ENCODE measurements around the gene B4GALT1.

Gene B4GALT1, protein sequence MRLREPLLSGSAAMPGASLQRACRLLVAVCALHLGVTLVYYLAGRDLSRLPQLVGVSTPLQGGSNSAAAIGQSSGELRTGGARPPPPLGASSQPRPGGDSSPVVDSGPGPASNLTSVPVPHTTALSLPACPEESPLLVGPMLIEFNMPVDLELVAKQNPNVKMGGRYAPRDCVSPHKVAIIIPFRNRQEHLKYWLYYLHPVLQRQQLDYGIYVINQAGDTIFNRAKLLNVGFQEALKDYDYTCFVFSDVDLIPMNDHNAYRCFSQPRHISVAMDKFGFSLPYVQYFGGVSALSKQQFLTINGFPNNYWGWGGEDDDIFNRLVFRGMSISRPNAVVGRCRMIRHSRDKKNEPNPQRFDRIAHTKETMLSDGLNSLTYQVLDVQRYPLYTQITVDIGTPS

DNA sequence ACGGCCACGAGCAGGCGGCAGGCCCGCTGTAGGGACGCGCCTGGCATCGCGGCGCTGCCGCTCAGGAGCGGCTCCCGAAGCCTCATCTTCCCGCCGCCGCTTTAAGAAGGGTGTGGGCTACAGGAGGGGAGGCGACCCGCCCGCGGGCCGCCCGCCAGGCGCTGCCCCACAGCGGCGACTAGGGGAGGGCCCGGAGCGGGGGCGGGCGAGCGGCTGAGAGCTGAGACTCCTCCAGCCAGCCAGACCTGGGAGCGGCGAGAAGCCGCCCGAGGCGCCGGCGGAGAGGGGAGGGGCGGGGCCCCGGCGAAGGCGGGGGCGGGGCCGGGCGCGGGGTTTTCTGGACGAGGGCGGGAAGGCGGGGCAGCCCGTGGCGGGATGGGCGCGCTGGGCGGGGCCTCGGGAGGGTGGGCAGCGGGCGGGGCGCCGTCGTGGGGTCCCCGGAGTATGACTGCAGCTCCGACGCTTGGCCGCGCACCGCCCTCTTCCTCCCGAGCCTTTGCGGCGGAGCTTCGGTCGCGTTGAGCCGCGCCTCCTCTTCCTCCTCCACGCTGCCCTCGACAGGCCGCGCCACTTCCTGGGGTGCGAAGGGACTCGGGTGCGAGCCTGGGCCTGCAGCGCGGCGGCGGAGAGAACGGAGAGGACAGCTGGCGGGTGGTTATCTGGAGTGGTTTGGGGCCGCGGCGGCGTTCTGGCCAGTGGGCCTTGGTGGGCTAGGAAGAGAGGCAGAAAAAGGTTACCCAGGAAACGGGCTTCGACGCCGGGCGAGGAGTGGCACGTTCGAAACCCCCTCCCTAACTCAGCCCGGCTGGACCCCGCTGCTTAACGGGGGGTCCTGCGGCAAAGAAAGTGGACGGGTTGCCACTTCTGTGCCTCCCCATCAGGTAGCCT, at the start of gene B4GALT1:
TSS of gene B4GALT1 (minus strand) at position 253 of the 888 bp plus-strand sequence. CDS start at position 86, 167 bp downstream.
- DNase-seq = peak; percentile 94

DNA sequence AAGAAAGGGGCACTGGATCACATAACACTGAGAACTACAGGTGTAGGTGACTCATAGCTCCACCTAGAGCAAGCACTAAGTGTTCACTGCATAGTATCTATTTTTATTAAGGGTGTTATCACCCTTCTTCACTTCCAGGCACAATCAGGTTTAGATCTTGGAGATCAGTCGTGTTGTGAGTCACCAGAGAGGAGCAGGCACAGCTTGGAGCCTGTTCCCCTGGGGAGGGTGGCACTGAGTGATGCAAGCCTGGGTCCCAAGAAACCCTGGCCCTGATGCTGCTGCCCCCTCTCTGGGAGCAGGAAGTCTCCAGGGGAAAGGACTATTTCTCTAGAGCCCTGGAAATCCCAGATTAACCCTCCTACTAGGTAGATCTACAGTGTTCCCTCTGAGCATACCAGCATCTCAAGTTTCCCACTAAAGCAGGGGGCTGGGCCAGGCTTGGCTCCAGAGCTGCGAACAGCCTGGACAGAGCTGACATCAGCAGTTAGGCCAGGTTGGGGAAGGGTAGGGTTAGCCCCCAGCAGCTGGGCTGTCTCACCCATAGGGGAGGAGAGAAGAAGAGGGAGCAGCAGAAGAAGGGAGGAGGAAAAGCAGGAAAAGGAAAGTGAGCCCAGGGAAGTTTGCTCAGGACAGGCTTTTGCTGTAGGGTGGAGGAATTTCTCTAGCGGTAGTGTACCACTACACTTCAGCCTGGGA, 44.7 kb upstream of the B4GALT1 start:
- DNase-seq = no peak

DNA sequence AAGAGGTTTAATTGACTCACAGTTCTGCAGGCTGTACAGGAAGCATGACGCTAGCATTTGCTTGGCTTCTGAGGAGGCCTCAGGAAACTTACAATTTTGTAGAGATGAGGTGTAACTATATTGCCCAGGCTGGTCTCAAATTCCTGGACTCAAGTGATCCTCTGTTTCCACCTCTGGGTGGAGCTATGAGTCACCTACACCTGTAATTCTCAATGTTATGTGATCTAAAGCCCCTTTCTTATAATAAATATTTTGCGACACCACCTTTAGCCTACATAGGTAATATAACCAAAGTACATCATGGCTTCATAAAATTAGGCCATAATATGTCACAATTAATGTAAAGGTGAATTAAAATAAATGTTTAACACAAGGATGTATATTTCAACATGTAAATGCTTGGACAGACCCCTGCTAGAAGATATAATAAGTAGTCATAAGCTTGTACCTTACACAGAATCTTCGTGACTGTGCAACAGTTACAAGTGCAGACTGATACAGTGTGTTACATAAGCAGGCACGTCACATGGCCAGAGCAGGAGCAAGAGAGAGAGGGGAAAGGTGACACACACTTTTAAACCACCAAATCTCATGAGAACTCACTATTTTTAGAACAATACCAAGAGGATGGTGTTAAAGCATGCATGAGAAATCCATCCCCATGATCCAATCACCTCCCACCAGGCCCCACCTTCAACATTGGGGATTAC, 43.0 kb upstream of the B4GALT1 start:
- DNase-seq = no peak

DNA sequence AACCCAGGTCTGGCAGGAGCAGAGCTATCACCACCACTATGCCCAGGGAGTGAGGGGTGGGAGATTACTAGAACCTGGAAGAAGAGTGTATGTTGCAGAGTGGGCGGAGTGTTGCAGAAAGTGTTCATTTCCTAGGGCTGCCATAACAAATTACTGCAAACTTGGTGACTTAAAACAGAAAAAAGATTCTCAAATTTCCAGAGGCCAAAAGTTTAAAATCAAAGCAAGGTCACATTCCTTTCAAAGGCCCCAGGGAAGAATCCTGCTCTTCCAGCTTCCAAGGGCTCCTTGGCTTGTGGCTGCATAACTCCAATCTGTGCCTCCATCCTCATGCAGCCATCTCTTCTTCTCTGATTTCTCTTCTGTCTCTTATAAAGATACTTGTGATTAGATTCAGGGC, 42.3 kb upstream of the B4GALT1 start:
- no peak for DNase-seq

DNA sequence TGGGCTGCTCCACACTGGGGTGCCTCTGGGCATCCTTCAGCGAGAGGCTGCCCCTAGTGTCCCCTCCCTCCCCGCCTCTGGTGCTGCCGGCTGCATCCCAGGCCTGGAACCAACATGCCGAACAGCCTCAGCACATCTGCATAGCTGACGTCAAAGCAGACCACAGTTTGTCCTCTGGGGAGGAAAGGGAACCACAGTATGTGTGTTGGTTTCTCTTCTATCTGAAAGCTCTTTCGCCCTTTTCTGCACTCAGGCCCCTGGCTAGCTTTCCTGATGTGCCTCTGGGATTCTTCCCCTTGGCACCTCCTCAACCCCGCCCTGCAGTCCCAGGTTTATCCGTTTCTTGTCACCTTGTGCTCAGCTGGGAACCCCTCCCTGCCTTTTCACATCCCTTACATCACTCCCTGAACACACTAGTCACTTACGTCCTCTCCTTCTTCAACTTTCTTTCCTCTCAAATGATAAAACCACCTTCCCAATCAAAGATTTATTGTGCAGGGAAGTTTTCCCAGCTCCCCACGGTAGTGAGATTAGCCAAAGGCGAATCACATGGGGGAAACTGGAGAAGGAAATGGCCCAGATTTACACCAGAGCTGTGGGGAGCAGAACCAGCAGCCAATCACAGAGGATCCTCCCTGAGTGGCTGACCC, 35.5 kb upstream of the B4GALT1 start:
- no peak for DNase-seq

DNA sequence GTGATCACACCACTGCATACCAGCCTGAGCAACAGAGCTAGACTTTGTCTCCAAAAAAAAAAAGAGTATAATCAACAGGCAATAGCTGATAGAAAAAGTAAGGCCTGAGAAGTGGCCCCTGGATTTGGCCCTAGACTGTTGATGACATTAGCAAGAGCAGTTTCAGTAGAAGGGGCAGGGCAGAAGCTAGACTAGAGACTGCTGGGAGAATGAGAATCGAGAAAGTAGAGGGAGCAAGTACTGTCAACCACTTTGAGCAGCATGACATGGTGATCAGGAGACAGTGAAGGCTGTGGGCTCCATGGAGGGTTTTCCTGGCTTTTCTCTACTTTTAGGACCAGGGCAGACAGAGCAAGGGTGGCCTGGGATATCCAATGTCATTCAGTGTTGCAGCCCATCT, 34.9 kb upstream of the B4GALT1 start:
- DNase-seq = no peak

DNA sequence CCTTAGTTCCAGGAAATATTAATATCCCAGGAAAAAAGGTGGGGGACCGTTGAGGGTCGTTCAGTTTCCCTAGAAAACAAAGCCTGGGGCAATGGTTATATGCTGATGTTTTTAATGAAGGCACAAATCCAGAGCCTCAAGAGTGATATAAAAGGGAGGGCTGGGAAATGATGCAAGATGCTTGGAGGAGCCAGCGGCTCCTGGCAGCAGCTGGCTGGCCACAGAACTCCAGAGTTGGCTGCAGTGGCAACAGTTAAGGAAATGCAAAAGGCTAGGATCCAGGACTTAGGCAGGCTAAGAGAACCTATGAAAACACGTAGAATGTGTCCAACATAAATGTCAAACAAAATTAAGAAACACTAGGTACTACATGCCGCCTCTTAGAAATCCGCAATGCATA, 31.0 kb upstream of the B4GALT1 start:
- DNase-seq = no peak

DNA sequence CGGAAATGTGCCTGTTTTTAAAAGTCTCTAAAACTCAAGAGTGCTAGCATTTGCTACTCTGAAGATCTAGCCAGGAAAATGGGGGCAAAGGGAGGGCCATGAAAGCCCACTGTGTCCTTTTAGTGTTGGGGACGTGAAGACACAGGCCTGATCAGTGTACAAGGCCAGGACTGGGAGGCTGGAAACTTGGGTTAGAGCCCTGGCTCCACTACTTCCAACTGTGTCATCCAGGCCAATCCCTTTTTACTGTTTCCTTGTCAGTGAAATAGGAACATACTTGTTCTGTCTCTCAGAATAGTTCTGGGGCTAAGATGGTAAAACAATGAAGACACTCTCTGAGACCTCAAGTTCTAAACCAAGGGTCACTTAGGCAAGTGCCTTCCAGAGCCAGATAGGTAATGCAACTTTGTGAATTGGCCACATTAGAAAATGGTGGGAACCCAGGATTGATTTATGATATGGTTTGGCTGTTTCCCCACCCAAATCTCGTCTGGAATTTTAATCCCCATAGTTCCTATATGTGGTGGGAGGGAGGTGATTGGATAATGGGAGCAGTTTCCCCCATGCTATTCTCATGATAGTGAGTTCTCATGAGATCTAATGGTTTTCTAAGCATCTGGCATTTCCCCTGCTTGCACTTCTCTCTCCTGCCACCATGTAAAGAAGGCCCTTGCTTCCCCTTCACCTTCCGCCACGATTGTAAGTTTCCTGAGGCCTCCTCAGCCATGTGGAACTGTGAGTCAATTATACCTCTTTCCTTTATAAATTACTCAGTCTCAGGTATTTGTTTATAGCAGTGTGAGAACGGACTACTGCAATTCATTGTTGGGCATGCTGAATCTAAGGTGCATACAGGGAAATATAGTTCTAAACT, 30.4 kb upstream of the B4GALT1 start:
- DNase-seq = no peak

DNA sequence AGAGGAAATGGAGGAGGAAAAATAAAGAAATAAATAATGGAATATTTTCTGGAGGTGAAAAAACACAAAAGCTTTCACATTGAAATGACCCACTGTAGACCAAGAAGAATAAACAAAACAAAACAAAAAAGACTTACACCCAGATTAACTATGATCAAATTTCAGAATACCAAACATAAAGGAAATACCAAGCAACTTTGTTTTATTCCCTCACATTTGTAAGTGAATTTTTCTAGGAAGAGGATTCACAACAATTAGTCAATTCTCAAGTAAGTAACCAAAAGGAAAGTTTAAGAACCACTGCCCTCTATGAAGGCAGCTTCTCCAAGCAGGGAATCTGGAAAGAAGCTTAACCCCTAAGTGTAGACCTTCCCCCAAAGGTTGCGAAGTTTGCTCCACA, 29.6 kb upstream of the B4GALT1 start:
- DNase-seq = no peak

DNA sequence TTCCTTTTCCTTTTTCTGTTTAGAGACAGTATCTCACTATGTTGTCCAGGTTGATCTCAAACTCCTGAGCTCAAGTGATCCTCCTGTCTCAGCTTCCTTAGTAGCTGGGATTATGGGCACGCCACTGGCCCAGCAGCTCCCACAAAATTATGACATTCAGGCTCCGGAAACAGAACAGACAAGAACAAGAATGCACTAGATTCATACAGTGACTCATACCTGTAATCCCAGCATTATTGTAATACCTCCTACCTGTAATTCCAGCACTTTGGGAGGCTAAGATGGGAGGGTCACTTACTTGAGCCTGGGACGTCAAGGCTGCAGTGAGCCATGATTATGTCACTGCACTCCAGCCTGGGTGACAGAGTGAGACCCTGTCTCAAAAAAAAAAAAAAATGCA, 26.7 kb upstream of the B4GALT1 start:
- DNase-seq = no peak

DNA sequence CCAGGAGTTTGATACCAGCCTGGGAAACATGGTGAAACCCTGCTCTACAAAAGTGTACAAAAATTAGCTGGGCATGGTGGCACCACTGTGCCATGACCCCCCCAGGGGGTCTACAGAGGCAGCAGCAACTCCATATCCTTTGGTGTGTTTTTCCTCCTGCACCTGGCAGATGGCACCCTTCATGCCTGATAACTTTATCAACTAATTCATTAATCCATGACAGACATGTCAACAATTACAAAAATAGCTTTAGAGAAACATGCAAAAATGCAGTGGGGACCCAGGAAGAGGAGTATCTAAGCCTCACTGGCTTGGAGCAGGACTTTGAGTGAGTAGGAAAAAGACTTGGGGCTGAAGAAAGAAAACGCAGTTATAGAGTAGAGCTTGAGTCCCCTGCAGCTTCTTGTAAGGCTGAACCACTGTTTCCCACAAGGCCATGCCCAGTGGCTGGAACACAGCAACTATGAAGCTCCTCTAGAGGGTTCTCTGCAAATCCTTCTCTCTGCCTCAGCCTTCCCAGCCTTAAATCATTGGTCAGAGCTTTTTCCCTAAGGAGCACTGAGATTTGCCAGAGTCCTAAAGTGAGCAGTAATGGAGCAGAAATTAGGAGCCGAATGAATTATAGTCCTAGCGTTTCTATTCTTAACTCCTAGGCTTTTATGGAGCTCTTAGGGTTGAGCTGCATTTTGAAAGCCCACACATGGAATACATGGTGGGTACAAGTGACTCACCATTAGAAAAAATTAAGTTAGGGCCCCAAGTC, 25.5 kb upstream of the B4GALT1 start:
- no peak for DNase-seq

DNA sequence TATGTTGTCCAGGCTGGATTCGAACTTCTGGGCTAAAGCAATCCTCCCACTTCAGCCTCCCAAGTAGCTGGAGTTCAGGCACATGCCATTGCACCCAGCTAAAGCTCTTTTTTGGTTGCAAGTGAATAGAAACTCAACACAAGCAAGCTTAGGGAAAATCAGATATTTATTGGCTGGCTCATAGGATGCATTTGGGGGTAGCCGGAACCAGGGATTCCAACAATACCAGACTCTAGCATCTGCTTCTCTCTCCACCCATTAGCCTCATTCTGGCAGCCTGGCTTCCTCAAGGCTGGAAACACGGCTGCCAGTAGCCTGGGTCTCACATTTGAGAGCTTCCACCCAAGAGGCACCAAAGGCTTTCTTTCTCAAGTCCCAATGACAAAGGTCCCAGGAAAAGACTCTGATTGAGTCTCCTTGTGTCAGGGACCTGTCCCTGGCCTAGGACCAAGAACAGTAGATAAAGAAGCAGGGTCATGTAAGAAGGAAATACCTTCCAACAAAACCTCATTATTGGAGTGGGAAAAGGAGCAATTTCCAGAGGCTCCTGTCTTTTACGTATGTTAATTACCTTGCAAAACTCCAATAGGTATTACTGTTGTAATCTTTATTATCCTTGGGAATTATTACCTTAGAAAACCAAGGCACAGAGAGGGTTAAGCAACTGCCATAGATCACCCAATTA, 23.0 kb upstream of the B4GALT1 start:
- no peak for DNase-seq

DNA sequence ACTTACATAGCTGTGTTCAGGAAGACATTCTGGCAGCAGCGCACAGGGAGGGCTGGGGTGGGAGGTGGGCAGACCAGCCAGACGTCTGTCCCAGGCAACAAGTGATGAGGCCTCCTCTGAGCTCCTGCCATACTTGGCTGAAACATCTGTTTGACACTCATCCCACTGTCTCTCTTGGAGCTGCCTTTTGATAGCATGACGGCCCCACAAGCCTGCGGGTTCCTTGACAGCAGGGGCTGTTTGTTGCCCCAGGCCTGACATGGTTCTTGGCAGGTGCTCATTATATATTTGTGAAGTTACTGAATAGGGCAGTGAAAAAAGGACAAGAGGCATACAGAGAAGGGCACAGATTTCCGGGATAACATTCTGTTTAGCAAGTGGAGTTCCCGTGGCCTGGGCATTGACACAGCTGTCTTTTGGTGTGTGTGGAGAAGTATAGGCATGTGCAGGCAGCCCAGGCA, 22.2 kb upstream of the B4GALT1 start:
- no peak for DNase-seq

DNA sequence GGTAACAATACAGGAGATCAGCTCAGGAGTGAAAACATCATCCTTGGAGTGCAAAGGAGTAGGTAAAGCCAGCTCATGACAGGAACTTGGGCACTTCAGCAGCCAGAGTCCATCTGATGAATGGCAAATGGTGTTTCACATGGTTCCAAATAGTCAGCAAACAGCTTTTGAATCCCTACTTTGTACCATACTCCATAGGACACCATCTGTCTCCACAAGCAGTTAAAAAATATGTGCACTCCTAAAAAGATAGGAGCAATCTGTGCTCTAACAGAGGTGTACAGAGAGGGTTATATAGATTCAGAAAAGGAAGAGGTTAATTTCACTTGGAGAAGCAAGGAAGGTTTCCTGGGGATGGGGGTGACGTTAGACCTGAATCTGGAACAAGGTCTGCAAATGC, 21.6 kb upstream of the B4GALT1 start:
- DNase-seq = no peak

DNA sequence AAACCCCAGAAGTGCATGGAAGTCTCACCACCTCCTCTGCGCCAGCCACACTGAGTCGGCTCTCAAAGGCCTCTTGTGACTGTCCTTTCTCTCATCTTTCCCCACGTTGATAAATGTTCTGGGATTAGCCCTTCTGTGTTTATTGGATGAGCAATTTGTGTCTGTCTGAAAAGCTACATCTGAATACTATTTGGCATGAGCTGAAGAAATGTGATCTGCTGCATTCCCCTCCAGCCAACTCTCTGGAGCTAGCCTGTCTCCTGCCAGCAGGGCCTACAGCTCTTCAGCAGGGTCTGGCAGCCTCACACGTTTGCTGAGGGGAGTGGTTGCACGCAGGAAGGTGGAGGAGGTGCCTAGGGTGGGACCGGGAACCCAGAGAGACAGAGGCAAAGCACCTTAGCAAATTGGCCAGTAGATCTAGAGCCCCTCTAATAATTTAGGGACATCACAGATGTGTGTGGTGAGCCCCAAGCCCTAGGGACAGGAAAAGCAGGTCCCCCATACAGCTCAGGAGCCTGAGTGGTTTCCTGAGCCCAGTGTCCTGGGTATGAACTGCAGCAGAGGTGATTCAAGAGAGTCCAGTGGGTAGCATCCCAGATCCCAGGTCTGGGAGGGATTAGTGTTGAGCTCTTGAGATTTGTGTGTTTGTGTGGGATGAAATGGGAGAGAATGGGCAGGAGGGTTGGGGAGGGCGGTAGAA, 20.5 kb upstream of the B4GALT1 start:
- no peak for DNase-seq

DNA sequence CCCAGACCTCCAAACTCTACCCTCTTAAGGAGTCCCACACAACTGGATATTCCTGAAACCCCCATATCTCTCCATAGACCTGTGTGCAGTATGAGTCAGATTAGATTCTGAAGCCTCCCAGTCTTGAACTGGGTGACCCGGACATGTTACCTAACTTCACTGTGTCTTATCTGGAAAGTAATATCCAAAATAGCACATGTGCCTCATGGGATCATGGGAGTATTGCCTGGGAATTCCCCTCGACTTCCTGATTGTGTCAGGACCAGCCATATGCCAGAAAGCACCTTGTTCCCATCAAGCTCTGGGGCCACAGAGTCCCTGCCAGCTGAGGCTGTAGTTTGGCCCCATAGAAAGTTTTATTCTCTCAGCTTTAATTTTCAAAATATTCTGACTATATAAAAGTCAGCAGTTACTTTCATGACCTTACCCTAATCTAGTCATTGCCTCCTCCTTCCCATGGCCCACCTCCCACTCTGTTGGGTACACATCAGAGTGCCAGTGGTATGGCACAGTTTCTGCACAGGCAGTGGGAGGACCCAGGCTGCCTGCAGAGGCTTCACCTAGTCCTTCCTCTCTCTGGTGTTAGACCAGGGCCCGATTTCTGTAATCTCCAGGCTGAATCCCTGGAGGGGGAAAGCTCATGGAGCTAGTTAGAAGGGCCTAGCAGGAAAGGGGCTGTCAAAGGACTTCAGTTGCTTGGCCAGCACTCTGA, 19.5 kb upstream of the B4GALT1 start:
- no peak for DNase-seq

DNA sequence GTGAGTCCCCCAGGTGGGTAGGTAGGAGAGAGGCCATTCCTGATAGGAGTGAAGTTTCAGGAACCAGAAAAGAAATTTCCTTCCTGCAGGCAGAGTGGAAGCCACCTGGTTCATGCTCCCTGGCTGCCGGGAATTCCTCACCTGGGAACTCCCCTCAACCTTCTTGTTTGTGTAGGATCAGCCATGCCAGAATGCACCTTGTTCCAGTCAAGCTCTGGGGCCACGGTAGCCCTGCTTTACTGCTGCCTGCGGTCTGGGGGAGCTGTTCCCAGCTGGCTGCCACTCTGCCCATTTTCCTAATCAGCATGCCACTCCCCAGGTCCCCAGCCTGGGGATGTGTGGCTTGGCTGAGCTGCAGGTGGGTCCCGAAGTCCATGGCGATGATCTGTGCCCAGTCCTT, 18.7 kb upstream of the B4GALT1 start:
- DNase-seq = no peak

DNA sequence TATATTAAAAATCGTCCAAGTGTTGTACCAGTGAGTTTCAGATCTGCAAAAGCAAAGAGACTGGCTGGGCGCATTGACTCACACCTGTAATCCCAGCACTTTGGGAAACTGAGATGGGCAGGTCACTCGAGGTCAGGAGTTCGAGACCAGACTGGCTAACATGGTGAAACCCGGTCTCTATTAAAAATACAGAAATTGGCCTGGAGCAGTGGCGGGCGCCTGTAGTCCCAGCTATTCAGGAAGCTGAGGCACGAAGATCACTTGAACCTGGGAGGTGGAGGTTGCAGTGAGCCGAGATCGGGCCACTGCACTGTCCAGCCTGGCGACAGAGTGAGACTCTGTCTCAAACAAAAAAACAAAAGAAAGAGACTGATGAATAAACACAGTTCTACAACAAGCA, 18.3 kb upstream of the B4GALT1 start:
- no peak for DNase-seq

Data from hematopoietic multipotent progenitor cell treated with erythropoietin and hydrocortisone succinate and interleukin-3 and kit ligand, for 8 days (in vitro differentiated cells).